ENCODE measurements around the gene HK1.

DNA sequence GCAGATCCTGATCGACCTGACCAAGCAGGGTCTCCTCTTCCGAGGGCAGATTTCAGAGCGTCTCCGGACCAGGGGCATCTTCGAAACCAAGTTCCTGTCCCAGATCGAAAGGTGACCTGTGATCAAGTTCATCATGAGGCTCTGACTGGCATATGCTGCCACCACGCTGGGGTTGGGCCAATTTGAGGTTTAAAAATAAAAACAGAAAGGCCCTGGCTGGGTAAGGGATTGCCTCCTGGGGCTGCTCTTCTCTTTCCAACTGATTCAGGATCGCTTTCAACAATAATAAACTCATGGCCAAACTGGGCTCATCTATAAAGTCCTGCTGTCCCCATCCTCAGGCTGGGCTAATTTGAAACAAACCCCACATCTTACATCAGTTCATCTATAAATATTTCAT lies 17.1 kb upstream of the HK1 start:
- TF ChIP-seq EZH2 (IDR thresholded peaks at IDR 0.05; ENCODE audit: borderline replicate concordance, low read length), result no peak
- TF ChIP-seq, protein P1, sequence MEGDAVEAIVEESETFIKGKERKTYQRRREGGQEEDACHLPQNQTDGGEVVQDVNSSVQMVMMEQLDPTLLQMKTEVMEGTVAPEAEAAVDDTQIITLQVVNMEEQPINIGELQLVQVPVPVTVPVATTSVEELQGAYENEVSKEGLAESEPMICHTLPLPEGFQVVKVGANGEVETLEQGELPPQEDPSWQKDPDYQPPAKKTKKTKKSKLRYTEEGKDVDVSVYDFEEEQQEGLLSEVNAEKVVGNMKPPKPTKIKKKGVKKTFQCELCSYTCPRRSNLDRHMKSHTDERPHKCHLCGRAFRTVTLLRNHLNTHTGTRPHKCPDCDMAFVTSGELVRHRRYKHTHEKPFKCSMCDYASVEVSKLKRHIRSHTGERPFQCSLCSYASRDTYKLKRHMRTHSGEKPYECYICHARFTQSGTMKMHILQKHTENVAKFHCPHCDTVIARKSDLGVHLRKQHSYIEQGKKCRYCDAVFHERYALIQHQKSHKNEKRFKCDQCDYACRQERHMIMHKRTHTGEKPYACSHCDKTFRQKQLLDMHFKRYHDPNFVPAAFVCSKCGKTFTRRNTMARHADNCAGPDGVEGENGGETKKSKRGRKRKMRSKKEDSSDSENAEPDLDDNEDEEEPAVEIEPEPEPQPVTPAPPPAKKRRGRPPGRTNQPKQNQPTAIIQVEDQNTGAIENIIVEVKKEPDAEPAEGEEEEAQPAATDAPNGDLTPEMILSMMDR (conservative IDR thresholded peaks at IDR 0.05 in 1 of 2, IDR thresholded peaks at IDR 0.05 in 1 of 2; ENCODE audit: extremely low read depth in 1 of 2, insufficient read depth in 1 of 2, low read depth in 1 of 2, low read length in 2 of 2), result no peak
